ENCODE data around the gene IGF2BP2. TPM values are rescaled to one million over a fixed set of nuclear protein-coding genes. Genes with fewer than 3 reads are reported as not detected.

The IGF2BP2 gene
- total RNA-seq: 17.4 TPM
- long read RNA-seq, partial matches to known transcripts: 4 of 18 reads
- long read RNA-seq, other reads (novel, unspliced or antisense): 7 of 18 reads

DNA sequence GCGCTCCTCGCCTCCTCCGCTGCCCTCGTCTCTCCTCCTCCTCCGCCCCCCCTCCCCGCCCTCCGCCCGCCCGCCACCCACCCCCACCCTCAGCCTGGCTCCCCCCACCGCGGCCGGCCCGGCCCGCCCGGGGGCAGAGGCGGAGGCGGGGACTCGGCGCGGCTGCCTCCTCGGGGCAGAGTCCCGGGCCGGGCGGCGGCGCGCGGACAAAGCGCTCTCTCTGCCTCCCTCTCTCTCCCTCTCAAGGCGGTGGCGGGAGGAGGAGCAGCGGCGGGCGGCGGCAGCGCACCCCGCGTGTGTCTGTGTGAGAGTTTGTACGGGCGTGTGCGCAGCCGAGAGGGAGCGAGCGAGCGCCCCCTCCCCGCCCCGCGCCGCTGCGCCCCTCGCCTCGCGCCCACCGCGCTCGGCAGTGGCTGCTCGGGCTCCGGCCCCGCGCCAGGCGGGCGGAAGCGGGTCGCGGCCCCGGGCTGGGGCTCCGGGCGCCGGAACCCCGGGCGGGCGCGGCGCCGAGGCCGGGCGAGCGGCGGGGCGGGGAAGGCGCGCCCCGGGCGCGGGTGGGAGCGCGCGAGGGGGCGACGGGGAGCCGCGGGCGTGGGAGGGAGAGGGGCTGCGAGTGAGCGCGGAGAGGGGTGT is at the start of gene IGF2BP2:
Gene IGF2BP2 (minus strand): TSS at position 37 of the 633 bp plus-strand sequence. CDS start 82 bp downstream, outside the sequence.
- DNase-seq: peak; percentile 86
- no peaks in the 10 kb centered on the region for H3K36me3 ChIP-seq
- TF ChIP-seq, protein P1, sequence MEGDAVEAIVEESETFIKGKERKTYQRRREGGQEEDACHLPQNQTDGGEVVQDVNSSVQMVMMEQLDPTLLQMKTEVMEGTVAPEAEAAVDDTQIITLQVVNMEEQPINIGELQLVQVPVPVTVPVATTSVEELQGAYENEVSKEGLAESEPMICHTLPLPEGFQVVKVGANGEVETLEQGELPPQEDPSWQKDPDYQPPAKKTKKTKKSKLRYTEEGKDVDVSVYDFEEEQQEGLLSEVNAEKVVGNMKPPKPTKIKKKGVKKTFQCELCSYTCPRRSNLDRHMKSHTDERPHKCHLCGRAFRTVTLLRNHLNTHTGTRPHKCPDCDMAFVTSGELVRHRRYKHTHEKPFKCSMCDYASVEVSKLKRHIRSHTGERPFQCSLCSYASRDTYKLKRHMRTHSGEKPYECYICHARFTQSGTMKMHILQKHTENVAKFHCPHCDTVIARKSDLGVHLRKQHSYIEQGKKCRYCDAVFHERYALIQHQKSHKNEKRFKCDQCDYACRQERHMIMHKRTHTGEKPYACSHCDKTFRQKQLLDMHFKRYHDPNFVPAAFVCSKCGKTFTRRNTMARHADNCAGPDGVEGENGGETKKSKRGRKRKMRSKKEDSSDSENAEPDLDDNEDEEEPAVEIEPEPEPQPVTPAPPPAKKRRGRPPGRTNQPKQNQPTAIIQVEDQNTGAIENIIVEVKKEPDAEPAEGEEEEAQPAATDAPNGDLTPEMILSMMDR (IDR thresholded peaks at IDR 0.05): no peak
- peak; percentile 87 for ATAC-seq
- H3K9me3 ChIP-seq: no peaks in the 10 kb centered on the region
- H3K27me3 ChIP-seq: peaks cover 25% of the 10 kb centered on the region
- peak within 1 kb of the TSS; percentile 77 for H3K4me3 ChIP-seq
- peaks cover 19% of the 10 kb centered on the region for H3K4me1 ChIP-seq
- intact Hi-C loops (cut with DNase I): no loop called here
- H3K27ac ChIP-seq: peak within 1 kb of the TSS; percentile 74

DNA sequence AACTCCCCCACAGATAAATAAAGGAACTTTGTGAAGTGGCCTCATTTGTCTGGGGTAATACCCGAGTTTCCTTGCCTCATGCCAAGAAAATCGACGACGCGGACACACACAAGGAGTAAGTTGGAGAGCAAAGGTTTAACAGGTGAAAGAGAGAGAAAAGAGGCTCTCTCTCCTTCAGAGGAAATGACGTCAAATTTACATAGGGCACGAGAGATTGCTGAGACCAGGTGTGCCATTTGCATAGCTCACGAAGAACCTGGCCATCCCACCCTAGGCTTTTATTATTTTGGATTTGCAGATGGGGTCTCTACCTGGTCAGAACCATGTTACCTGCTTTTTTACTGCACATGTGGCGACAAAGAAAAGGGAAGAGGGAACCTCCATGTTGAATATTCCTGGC is 49.3 kb upstream of the IGF2BP2 start:
- Histone ChIP-seq H3K9me3 (no peaks in the 10 kb centered on the region), H3K4me3 (no peak overlapping the region), H3K27me3 (no peaks in the 10 kb centered on the region), H3K4me1 (no peaks in the 10 kb centered on the region), H3K36me3 (no peaks in the 10 kb centered on the region), H3K27ac (no peak overlapping the region)
- TF ChIP-seq, protein P1 (IDR thresholded peaks at IDR 0.05): no peak
- DNase-seq (no peak), ATAC-seq (no peak)
- intact Hi-C loops (cut with DNase I): no loop called here

DNA sequence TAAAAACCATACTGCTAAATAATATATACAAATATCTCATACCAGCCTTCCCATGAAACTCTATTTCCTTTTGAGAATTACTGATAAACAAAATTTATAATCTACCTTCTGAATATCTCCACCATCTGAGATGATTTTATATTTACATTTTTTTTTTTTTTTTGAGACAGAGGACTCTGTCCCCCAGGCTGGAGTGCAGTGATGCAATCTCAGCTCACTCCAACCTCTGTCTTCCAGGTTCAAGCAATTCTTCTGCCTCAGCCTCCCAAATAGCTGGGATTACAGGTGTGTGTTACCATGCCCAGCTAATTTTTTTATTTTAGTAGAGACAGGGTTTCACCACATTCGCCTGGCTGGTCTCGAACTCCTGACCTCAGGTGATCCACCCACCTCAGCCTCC is 42.8 kb upstream of the IGF2BP2 start:
- H3K4me3 ChIP-seq: no peak overlapping the region
- no peaks in the 10 kb centered on the region for H3K36me3 ChIP-seq
- H3K27me3 ChIP-seq: no peaks in the 10 kb centered on the region
- H3K27ac ChIP-seq: no peak overlapping the region
- no peaks in the 10 kb centered on the region for H3K9me3 ChIP-seq
- intact Hi-C loops (cut with DNase I): no loop called here
- no peaks in the 10 kb centered on the region for H3K4me1 ChIP-seq
- TF ChIP-seq, protein P1 (IDR thresholded peaks at IDR 0.05): no peak
- no peak for DNase-seq
- no peak for ATAC-seq

DNA sequence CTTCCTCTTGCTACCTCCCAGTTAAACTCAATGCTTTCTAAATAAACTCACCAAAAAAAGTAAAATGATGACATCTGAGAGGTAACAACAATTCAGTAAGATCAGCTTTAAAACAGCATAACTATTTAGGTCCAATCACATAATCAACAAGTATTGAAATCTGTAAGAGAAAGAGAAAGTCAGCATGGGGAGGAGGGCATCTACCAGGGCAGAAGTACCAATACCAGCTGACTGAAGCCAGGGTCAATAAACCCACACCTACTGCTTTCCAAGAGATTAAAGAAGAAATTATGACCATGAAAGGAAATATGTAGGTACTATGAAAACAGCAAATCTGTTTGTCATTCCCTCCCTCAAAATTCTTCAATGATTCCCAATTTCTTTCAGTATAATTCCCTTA is 42.2 kb upstream of the IGF2BP2 start:
- no peaks in the 10 kb centered on the region for H3K4me1 ChIP-seq
- ATAC-seq (no peak), DNase-seq (no peak)
- no peaks in the 10 kb centered on the region for H3K27me3 ChIP-seq
- H3K27ac ChIP-seq: no peak overlapping the region
- no peak overlapping the region for H3K4me3 ChIP-seq
- TF ChIP-seq, protein P1 (IDR thresholded peaks at IDR 0.05): no peak
- intact Hi-C loops (cut with DNase I): no loop called here
- no peaks in the 10 kb centered on the region for H3K36me3 ChIP-seq
- H3K9me3 ChIP-seq: no peaks in the 10 kb centered on the region

DNA sequence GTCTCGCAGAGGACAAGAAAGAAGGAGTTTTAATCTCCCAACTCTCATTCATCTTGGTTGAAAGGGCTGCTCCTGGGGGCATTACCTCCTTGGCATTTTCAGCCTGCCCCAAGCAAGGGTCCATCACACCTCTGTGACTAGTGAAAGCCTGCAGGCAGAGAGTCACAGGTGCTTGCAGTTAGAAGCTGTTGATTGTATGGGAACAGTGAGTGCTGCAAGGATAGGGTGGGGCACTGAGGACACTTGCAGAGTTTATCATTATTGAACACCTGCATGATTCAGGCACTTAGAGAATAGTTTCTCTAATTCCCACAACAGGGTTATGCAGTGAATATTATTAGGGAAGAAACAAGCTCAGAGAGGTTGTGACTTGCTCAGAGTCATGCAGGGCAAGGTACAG is 41.7 kb upstream of the IGF2BP2 start:
- TF ChIP-seq, protein P1 (IDR thresholded peaks at IDR 0.05): no peak
- ATAC-seq: no peak
- no peak for DNase-seq

More for the DNA sequence above, 41.7 kb upstream of the IGF2BP2 start:
- H3K9me3 ChIP-seq: no peaks in the 10 kb centered on the region
- no peaks in the 10 kb centered on the region for H3K27me3 ChIP-seq
- intact Hi-C loops (cut with DNase I): no loop called here
- H3K4me3 ChIP-seq: no peak overlapping the region
- H3K4me1 ChIP-seq: no peaks in the 10 kb centered on the region
- H3K27ac ChIP-seq: no peak overlapping the region
- H3K36me3 ChIP-seq: no peaks in the 10 kb centered on the region
